Chondrocyte (in vitro differentiated cells): ENCODE measurements around the gene CDK10. TPM values are rescaled to one million over a fixed set of nuclear protein-coding genes. Genes with fewer than 3 reads are reported as not detected.
A peak's percentile ranks its signal among the peaks of the same experiment; 100 is the strongest.

Experiments used
- DNase-seq: peaks from one replicate; pipeline ENCODE4 v3.0.0; 2021; ENCODE audit warnings: mixed read lengths, low spot score
- H3K27ac Mint-ChIP-seq: one replicate; pipeline ENCODE4 v1.8.0; 2021; ENCODE audit warnings: mild to moderate bottlenecking, moderate library complexity, mixed read lengths; ENCODE audit not compliant: unreplicated experiment
- H3K27me3 Mint-ChIP-seq: 2 replicates; pipeline ENCODE4 v1.8.0; 2021; ENCODE audit warnings: low read depth, mixed read lengths
- H3K36me3 Mint-ChIP-seq: 2 replicates; pipeline ENCODE4 v1.8.0; 2021; ENCODE audit warnings: low read depth, mixed read lengths
- H3K4me1 Mint-ChIP-seq: 2 replicates; pipeline ENCODE4 v1.8.0; 2021; ENCODE audit warnings: low read depth, mild to moderate bottlenecking, mixed read lengths
- H3K4me3 Mint-ChIP-seq: one replicate; pipeline ENCODE4 v1.8.0; 2021; ENCODE audit warnings: mild to moderate bottlenecking, moderate library complexity, mixed read lengths; ENCODE audit not compliant: unreplicated experiment
- H3K9me3 Mint-ChIP-seq: 2 replicates; pipeline ENCODE4 v1.8.0; 2021; ENCODE audit warnings: low read depth, mixed read lengths
- total RNA-seq: library from RNA; stranded (reverse); gene quantifications from 3 replicates; pipeline ENCODE4 v1.2.1, GENCODE V29; 2021
- TF ChIP-seq, protein P1 (sequence below): fragments of 200-600 bp; sonication (generic); IDR thresholded peaks from 2 replicates; pipeline ENCODE4 v1.5.0; 2021; ENCODE audit warnings: antibody characterized with exemption, mild to moderate bottlenecking, moderate library complexity

CDK10 gene
- total RNA-seq, 1 donor from 2014 or later, result 43.7 TPM

DNA sequence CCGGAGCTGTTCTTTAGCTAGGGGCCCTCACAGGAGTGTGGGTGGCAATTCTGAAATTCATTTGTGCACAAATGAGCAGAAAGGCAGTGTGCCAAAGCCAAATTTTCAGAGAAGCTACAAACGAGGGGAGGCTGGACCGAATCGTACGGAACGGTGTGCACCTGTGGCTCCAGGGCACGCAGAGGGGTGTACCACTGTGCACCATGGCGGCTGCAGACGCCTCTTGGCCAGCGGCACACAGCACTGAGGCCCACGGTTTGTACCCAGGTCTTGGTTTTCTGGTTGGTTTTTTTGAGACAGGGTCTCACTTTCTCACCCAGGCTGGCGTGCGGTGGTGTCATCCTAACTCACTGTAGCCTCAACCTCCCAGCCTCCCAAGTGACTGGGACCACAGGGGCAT, 43.9 kb upstream of the CDK10 start:
- Mint-ChIP-seq H3K27me3 (no peaks in the 10 kb centered on the region), H3K4me1 (peaks cover 8% of the 10 kb centered on the region), H3K27ac (no peak overlapping the region), H3K36me3 (peaks cover 11% of the 10 kb centered on the region), H3K4me3 (no peak overlapping the region), H3K9me3 (no peaks in the 10 kb centered on the region)
- TF ChIP-seq, protein P1, sequence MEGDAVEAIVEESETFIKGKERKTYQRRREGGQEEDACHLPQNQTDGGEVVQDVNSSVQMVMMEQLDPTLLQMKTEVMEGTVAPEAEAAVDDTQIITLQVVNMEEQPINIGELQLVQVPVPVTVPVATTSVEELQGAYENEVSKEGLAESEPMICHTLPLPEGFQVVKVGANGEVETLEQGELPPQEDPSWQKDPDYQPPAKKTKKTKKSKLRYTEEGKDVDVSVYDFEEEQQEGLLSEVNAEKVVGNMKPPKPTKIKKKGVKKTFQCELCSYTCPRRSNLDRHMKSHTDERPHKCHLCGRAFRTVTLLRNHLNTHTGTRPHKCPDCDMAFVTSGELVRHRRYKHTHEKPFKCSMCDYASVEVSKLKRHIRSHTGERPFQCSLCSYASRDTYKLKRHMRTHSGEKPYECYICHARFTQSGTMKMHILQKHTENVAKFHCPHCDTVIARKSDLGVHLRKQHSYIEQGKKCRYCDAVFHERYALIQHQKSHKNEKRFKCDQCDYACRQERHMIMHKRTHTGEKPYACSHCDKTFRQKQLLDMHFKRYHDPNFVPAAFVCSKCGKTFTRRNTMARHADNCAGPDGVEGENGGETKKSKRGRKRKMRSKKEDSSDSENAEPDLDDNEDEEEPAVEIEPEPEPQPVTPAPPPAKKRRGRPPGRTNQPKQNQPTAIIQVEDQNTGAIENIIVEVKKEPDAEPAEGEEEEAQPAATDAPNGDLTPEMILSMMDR, result no peak
- no peak for DNase-seq

DNA sequence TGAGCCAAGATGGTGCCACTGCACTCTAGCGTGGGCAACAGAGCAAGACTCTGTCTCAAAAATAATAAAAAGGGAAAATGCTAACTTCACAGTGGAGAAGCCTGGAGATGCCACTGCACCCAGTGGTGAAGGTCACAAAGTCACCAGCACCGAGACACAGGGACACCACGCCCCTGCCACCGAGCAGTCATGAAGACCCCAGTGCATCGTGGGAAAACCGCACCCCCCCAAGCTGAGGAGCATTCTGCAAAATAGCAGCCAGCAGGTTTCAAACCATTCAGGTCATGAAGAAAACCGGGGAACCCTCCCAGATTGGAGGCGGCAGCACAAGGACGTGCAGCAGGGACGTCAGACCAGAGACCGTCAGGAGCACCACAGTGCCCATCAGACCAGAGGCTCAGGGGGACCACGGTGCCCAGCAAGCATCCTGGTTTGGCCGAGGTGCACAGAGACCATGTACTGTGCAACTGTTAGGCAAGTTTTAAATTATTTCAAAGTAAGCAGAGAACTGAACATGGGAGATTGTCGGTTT, 42.7 kb upstream of the CDK10 start:
- Mint-ChIP-seq H3K9me3 (no peaks in the 10 kb centered on the region), H3K36me3 (peaks cover 11% of the 10 kb centered on the region), H3K27me3 (no peaks in the 10 kb centered on the region), H3K4me1 (peaks cover 8% of the 10 kb centered on the region), H3K4me3 (no peak overlapping the region), H3K27ac (no peak overlapping the region)
- no peak for DNase-seq
- TF ChIP-seq, protein P1, result no peak

DNA sequence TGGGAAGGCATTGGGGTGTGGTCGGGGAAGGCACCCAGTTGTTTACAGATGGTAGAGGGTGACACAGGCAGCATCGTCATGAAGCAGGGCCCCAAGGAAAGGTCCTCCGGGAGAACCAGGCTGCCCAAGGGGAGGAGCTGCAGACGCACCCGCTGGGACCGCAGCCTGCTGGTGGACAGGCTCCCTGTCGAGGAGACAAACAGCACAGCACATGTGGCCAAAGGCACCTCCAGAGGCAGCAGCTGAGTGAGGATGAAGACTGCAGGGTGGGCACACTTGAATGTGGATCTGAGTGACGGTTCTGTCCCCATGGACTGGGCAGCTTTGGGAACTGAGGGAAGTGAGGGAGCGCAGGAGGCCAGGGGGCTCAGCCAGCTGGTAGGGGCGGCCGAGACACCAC, 41.4 kb upstream of the CDK10 start:
- no peak for DNase-seq
- H3K36me3 Mint-ChIP-seq, result peaks cover 14% of the 10 kb centered on the region
- no peak overlapping the region for H3K4me3 Mint-ChIP-seq
- H3K9me3 Mint-ChIP-seq, result no peaks in the 10 kb centered on the region
- H3K4me1 Mint-ChIP-seq, result peaks cover 8% of the 10 kb centered on the region
- no peak overlapping the region for H3K27ac Mint-ChIP-seq
- TF ChIP-seq, protein P1, result no peak
- no peaks in the 10 kb centered on the region for H3K27me3 Mint-ChIP-seq

DNA sequence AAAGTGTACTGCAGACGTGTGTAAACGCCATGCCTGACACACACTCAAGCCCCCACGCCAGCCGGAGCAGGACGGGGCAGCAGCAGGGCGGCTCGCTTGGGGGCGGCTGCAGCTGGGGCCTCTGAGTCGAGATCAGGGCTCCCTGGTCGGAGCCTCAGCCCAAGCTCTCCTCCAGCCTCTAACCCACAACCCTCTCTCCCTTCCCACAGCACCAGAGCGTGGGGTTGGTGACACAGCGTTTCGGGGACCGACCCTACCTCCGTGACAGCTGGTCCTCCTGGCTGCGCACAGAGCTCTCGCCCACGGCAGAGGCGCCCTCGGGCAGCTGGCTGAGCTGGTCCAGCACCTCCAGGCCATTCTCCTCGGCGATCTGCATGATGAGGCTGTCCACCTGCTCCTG, 40.2 kb upstream of the CDK10 start:
- H3K36me3 Mint-ChIP-seq, result peaks cover 16% of the 10 kb centered on the region
- H3K4me1 Mint-ChIP-seq, result peaks cover under 1% of the 10 kb centered on the region
- H3K27ac Mint-ChIP-seq, result peak overlapping the region; percentile 36
- no peak overlapping the region for H3K4me3 Mint-ChIP-seq
- TF ChIP-seq, protein P1, result no peak
- no peaks in the 10 kb centered on the region for H3K27me3 Mint-ChIP-seq
- DNase-seq, result no peak
- no peaks in the 10 kb centered on the region for H3K9me3 Mint-ChIP-seq

DNA sequence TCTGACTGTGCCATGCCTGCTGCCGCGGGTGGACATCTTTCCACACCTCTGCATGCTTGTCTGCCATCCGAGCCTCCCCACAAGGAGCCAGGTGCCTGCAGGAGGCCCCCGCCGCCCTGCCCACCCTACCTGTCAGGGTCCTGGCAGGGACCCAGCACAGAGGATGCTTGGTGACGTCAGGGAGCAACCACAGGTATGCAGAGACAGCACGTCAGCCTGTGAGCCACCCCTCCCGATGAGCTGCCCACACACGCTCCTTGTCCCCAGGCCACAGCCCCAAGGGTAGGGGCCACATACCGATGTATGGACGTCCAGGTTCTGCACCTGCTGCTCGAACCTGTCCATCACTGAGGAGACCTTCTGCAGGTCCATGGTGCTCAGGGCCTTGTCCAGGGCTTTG, 39.6 kb upstream of the CDK10 start:
- H3K36me3 Mint-ChIP-seq, result peaks cover 16% of the 10 kb centered on the region

More for the DNA sequence above, 39.6 kb upstream of the CDK10 start:
- Mint-ChIP-seq H3K27me3 (no peaks in the 10 kb centered on the region), H3K9me3 (no peaks in the 10 kb centered on the region), H3K4me3 (no peak overlapping the region), H3K27ac (no peak overlapping the region), H3K4me1 (no peaks in the 10 kb centered on the region)
- no peak for DNase-seq
- TF ChIP-seq, protein P1, result no peak
